B cell (primary cell): ENCODE results near the gene DNASE1L3. TPM values are rescaled to one million over a fixed set of nuclear protein-coding genes. Genes with fewer than 3 reads are reported as not detected.
A peak's percentile ranks its signal among the peaks of the same experiment; 100 is the strongest.

Experiments
- ATAC-seq: fragments of 200-7000 bp; cut with Tn5 transposase; one replicate; pipeline ENCODE4 v1.10.0; 2021; ENCODE audit warnings: low read depth, mild to moderate bottlenecking, moderate number of reproducible peaks, moderate library complexity
- CTCF ChIA-PET: fragments of 350-600 bp; sonication (Branson Sonifier 250); formaldehyde crosslinking; loops from one replicate; lab custom pipeline; 2021; ENCODE audit warnings: antibody characterized with exemption, inconsistent platforms; lab: Charles Lee
- POLR2A ChIA-PET: fragments of 350-600 bp; sonication (Branson Sonifier 250); formaldehyde crosslinking; loops from one replicate; lab custom pipeline; 2021; ENCODE audit warnings: antibody characterized with exemption; lab: Charles Lee
- DNase-seq: peaks from one replicate; pipeline ENCODE4 v3.0.0; 2013
- H2AFZ ChIP-seq: 2 replicates; pipeline ENCODE4 v1.6.1; 2012; ENCODE audit warnings: mild to moderate bottlenecking, low read depth, low read length; ENCODE audit not compliant: insufficient read depth, poor library complexity, severe bottlenecking
- H3K27ac ChIP-seq, 2 donors: 1 replicate in 1 of 2; 2 replicates in 1 of 2; pipeline ENCODE4 v1.5.1; 2012 to 2013; ENCODE audit warnings: low read length in 2 of 2, mild to moderate bottlenecking in 2 of 2, moderate library complexity in 1 of 2
- H3K27me3 ChIP-seq, 4 experiments: fragments of 200-600 bp in 1 of 4; sonication (generic) in 1 of 4; replicated peaks in 1 of 4; 1 replicate in 2 of 4; 2 replicates in 2 of 4; pipeline versions ENCODE4 v1.6.1 to v1.7.0; 2013 to 2016; ENCODE audit warnings: low read length in 3 of 4, mild to moderate bottlenecking in 2 of 4, mixed read lengths in 1 of 4, moderate library complexity in 1 of 4; ENCODE audit not compliant: insufficient read depth in 4 of 4, control insufficient read depth in 3 of 4; ENCODE audit errors: control extremely low read depth in 1 of 4
- H3K36me3 ChIP-seq, 2 experiments: replicated peaks in 1 of 2; 1 replicate in 1 of 2; 2 replicates in 1 of 2; pipeline versions ENCODE4 v1.6.1 to v1.7.1; 2013; ENCODE audit warnings: low read length in 1 of 2; ENCODE audit not compliant: insufficient read depth in 2 of 2, control insufficient read depth in 1 of 2; ENCODE audit errors: control extremely low read depth in 1 of 2, extremely low read depth in 1 of 2
- H3K4me1 ChIP-seq, 2 donors: fragments of 200-600 bp in 1 of 2; sonication (generic) in 1 of 2; 1 replicate in 1 of 2; 2 replicates in 1 of 2; pipeline versions ENCODE4 v1.5.1 to v1.6.1; 2013 to 2017; ENCODE audit warnings: low read length in 2 of 2; ENCODE audit not compliant: control insufficient read depth in 2 of 2, insufficient read depth in 2 of 2
- H3K4me2 ChIP-seq: replicated peaks from 2 replicates; pipeline ENCODE3; 2012; ENCODE audit warnings: mild to moderate bottlenecking, low read depth, low read length; ENCODE audit not compliant: poor library complexity, severe bottlenecking
- H3K4me3 ChIP-seq, 5 experiments: fragments of 200-600 bp in 1 of 5; sonication (generic) in 1 of 5; 1 replicate in 3 of 5; 2 replicates in 2 of 5; pipeline versions ENCODE4 v1.5.1 to v1.7.0; 2011 to 2016; ENCODE audit warnings: low read length in 4 of 5, mild to moderate bottlenecking in 4 of 5, low read depth in 2 of 5, control low read depth in 1 of 5, moderate library complexity in 1 of 5; ENCODE audit not compliant: insufficient read depth in 1 of 5; ENCODE audit errors: control extremely low read depth in 1 of 5, extremely low read depth in 1 of 5
- H3K79me2 ChIP-seq: fragments of 200-600 bp; sonication (generic); one replicate; pipeline ENCODE4 v1.6.0; 2016; ENCODE audit warnings: low read length; ENCODE audit not compliant: control insufficient read depth, insufficient read depth
- H3K9ac ChIP-seq: fragments of 200-600 bp; sonication (generic); 2 replicates; pipeline ENCODE4 v1.6.1; 2017; ENCODE audit warnings: mild to moderate bottlenecking, low read length, moderate library complexity
- H3K9me3 ChIP-seq, 3 donors: one replicate each; pipeline versions ENCODE4 v1.6.1 to v1.7.1; 2013; ENCODE audit warnings: low read length in 2 of 3; ENCODE audit not compliant: control insufficient read depth in 2 of 3, insufficient read depth in 1 of 3; ENCODE audit errors: control extremely low read depth in 1 of 3
- H4K20me1 ChIP-seq: 2 replicates; pipeline ENCODE4 v1.6.0; 2012; ENCODE audit warnings: mild to moderate bottlenecking, low read length; ENCODE audit not compliant: insufficient read depth, control insufficient read depth, poor library complexity, severe bottlenecking
- H3K27ac Mint-ChIP-seq: one replicate; pipeline ENCODE4 v1.8.0; 2021; ENCODE audit warnings: mixed read lengths
- H3K27me3 Mint-ChIP-seq: one replicate; pipeline ENCODE4 v1.8.0; 2021; ENCODE audit warnings: mixed read lengths
- H3K4me1 Mint-ChIP-seq: one replicate; pipeline ENCODE4 v1.8.0; 2021; ENCODE audit warnings: mixed read lengths
- H3K4me3 Mint-ChIP-seq: one replicate; pipeline ENCODE4 v1.8.0; 2021; ENCODE audit warnings: mixed read lengths
- H3K9me3 Mint-ChIP-seq: one replicate; pipeline ENCODE4 v1.8.0; 2022; ENCODE audit warnings: mixed read lengths; ENCODE audit not compliant: insufficient read depth
- CTCF ChIP-seq: fragments of 200-600 bp; IDR thresholded peaks from one replicate; pipeline ENCODE4 v1.8.0; 2022; ENCODE audit warnings: antibody characterized with exemption, mild to moderate bottlenecking
- EZH2 ChIP-seq: IDR thresholded peaks from 2 replicates; pipeline ENCODE4 v1.6.1; 2012; ENCODE audit warnings: borderline replicate concordance, low read depth, mild to moderate bottlenecking, moderate library complexity, low read length; ENCODE audit not compliant: insufficient read depth, poor library complexity, severe bottlenecking
- WGBS: methylation state at CpG from one replicate; pipeline ENCODE4 v1.1.5; 2013; ENCODE audit warnings: missing lambda C conversion rate; ENCODE audit not compliant: insufficient coverage; 5-methylcytosine and 5-hydroxymethylcytosine counted together
- intact Hi-C: fragments of 100-400 bp; cut with micrococcal nuclease; formaldehyde crosslinking; loops from one replicate; pipeline ENCODE4 v1.10.0; 2022
- polyA plus RNA-seq: library from polyadenylated mRNA; depleted of rRNA; stranded (reverse); fragments of >200 nt; gene quantifications from 2 replicates; pipeline ENCODE4 v1.2.3, GENCODE V29; 2012
- total RNA-seq, 2 donors: library from RNA; stranded (reverse); fragments of 120-200 nt in 1 of 2; gene quantifications; 1 replicate in 1 of 2; 2 replicates in 1 of 2; pipeline versions ENCODE4 v1.2.3 to v1.2.4, GENCODE V29; 2013 to 2022

DNASE1L3 gene
- total and polyA plus RNA-seq, 2 donors (not counting 1 experiment from before 2014, with no cell fraction given): 0.39 to 2.6 TPM

GRCh38 chr3:58234516-58234931 is 23.8 kb upstream of the DNASE1L3 start:
- ChIA-PET CTCF (interaction anchor here (1.0 to 7.0 kb wide), 7 partner anchors 17 to 75 kb away, joined by 3 to 94 read pairs (median 6); partner anchors contain the start of genes HTD2 and RPP14), POLR2A (interaction anchor here (0.6 to 2.7 kb wide), 3 partner anchors 15 to 38 kb away, joined by 3 to 10 read pairs (median 6); no protein-coding TSS in a partner anchor)
- DNase-seq (no peak), ATAC-seq (no peak)
- Histone ChIP-seq H3K4me3 (no peak overlapping the region), H3K4me2 (no peak overlapping the region), H2AFZ (peak overlapping the region; percentile 5), H3K27me3 (no peaks in the 10 kb centered on the region), H3K36me3 (no peaks in the 10 kb centered on the region), H3K27ac (peak overlapping the region; percentile 43 to 68), H3K9me3 (no peaks in the 10 kb centered on the region), H4K20me1 (no peaks in the 10 kb centered on the region), H3K79me2 (peaks cover 24% of the 10 kb centered on the region), H3K4me1 (peaks cover 57 to 59% of the 10 kb centered on the region in 2 donors), H3K9ac (no peak overlapping the region)
- TF ChIP-seq EZH2: no peak
- 83% methylated on average over 1 of the region's 4 CpGs for WGBS
- Mint-ChIP-seq H3K27ac (peak overlapping the region; percentile 91), H3K27me3 (no peaks in the 10 kb centered on the region), H3K4me3 (peak overlapping the region; percentile 81), H3K9me3 (no peaks in the 10 kb centered on the region), H3K4me1 (peaks cover 66% of the 10 kb centered on the region)
- intact Hi-C loops: loop anchor here (1.0 to 10.0 kb wide), 2 partner anchors 17 to 540 kb away; partner anchors contain the start of gene DENND6A

- Histone ChIP-seq H3K27ac (peak overlapping the region in 1 of 2 donors; percentile 75), H3K4me1 (peaks cover 44 to 45% of the 10 kb centered on the region in 2 donors), H3K27me3 (no peaks in the 10 kb centered on the region), H3K9me3 (no peaks in the 10 kb centered on the region), H3K9ac (no peak overlapping the region), H2AFZ (no peak overlapping the region), H4K20me1 (no peaks in the 10 kb centered on the region), H3K4me3 (no peak overlapping the region), H3K4me2 (no peak overlapping the region), H3K79me2 (peaks cover 2% of the 10 kb centered on the region), H3K36me3 (no peaks in the 10 kb centered on the region)
- Mint-ChIP-seq H3K27ac (peak overlapping the region; percentile 72), H3K27me3 (no peaks in the 10 kb centered on the region), H3K4me1 (peaks cover 48% of the 10 kb centered on the region), H3K9me3 (no peaks in the 10 kb centered on the region), H3K4me3 (peak overlapping the region; percentile 2)
- TF ChIP-seq EZH2: no peak
- TF ChIP-seq CTCF: no peak
- ChIA-PET POLR2A (interaction anchor here (0.7 kb wide), 1 partner anchor 227 kb away, joined by 3 read pairs; no protein-coding TSS in a partner anchor), CTCF (interaction anchor here (1.5 to 7.0 kb wide), 3 partner anchors 14 to 45 kb away, joined by 3 to 94 read pairs (median 29); no protein-coding TSS in a partner anchor)
- 83% methylated on average over 1 of the region's 2 CpGs for WGBS
- DNase-seq: no peak
- intact Hi-C loops: loop anchor here (10.0 kb wide), 1 partner anchor 537 kb away; the partner anchor contains the start of gene DENND6A
- ATAC-seq: no peak
Observed at GRCh38 chr3:58231666-58232065, 20.9 kb upstream of the DNASE1L3 start.
